Heart left ventricle (tissue), 13 donors: ENCODE measurements around the gene ZNF487.

Source experiments
- CTCF ChIP-seq, 12 donors: fragments of 200-600 bp; sonication (generic) in 4 of 12; IDR thresholded peaks; one replicate each; pipeline versions ENCODE4 v1.5.0 to v1.8.0; 2018 to 2022; ENCODE audit warnings: antibody characterized with exemption in 12 of 12, mild to moderate bottlenecking in 5 of 12
- POLR2A ChIP-seq, 2 donors: fragments of 450-650 bp; IDR thresholded peaks; one replicate each; pipeline ENCODE4 v1.6.1; 2017; ENCODE audit warnings: antibody characterized with exemption in 2 of 2, mild to moderate bottlenecking in 2 of 2, moderate library complexity in 2 of 2
- donor health status: ischemic (EF 13 %, LVEDD 7.1; RV severe dilation, severe dysfunction).
- donor health status: DM: no; HTN: yes; CAD: no.
- donor health status: DM: no; HTN: no; CAD: no.
- donor health status: ischemic (EF 25% LVEDD 6.9; RV normal size, moderate dysfunction).
- donor health status: ischemic (EF 25% LVEDD 5.7; RV mildly dilated, moderate dysfunction).
- donor health status: ischemic (EF 35%, LVEDD 5.7; RV mildly dilated, moderate dysfunction).
- donor health status: nonischemic (EF 11% LVEDD 7.7; RV severe dilation, severe dysfunction).
- donor health status: DM: yes; HTN: yes; CAD: no.
- donor health status: PGD.
- donor health status: ischemic (EF 29% LVEDD 5.4; RV normal size, mild dysfunction).
- donor health status: nonischemic (EF 23%, LVEDD 6.1; RV moderate dilation, normal function).

- TF ChIP-seq POLR2A (IDR thresholded peaks at IDR 0.05) (no peak), CTCF (IDR thresholded peaks at IDR 0.05) (no peak)
These were observed 54.9 kb downstream of the ZNF487 start for GRCh38 chr10:43491855-43492254.
